Endothelial cell (in vitro differentiated cells): ENCODE data around the gene ACP2. TPM values are rescaled to one million over a fixed set of nuclear protein-coding genes. Genes with fewer than 3 reads are reported as not detected.

Experiments used
- DNase-seq: peaks from one replicate; pipeline ENCODE4 v3.0.0; 2021; ENCODE audit warnings: low spot score
- H3K27ac Mint-ChIP-seq: one replicate; pipeline ENCODE4 v1.8.0; 2021; ENCODE audit warnings: mixed read lengths, inconsistent platforms; ENCODE audit not compliant: unreplicated experiment
- H3K27me3 Mint-ChIP-seq: one replicate; pipeline ENCODE4 v1.8.0; 2021; ENCODE audit warnings: mild to moderate bottlenecking, moderate library complexity, mixed read lengths, inconsistent platforms; ENCODE audit not compliant: unreplicated experiment
- H3K36me3 Mint-ChIP-seq: one replicate; pipeline ENCODE4 v1.8.0; 2021; ENCODE audit warnings: mild to moderate bottlenecking, low read depth, mixed read lengths, inconsistent platforms; ENCODE audit not compliant: unreplicated experiment
- H3K4me1 Mint-ChIP-seq: one replicate; pipeline ENCODE4 v1.8.0; 2021; ENCODE audit warnings: mild to moderate bottlenecking, mixed read lengths, inconsistent platforms; ENCODE audit not compliant: unreplicated experiment
- H3K4me3 Mint-ChIP-seq: one replicate; pipeline ENCODE4 v1.8.0; 2021; ENCODE audit warnings: mild to moderate bottlenecking, mixed read lengths, inconsistent platforms; ENCODE audit not compliant: unreplicated experiment
- H3K9me3 Mint-ChIP-seq: one replicate; pipeline ENCODE4 v1.8.0; 2021; ENCODE audit warnings: mixed read lengths, inconsistent platforms; ENCODE audit not compliant: unreplicated experiment
- CTCF ChIP-seq: fragments of 200-600 bp; sonication (generic); IDR thresholded peaks from one replicate; pipeline ENCODE4 v1.5.0; 2021; ENCODE audit warnings: antibody characterized with exemption; ENCODE audit not compliant: unreplicated experiment
- total RNA-seq: library from RNA; stranded (reverse); fragmentation: NEBNext Ultra II Directional; extraction: Animal tissue kit (Norgen Biotek cat#: 25700); gene quantifications from one replicate; pipeline ENCODE4 v1.2.1, GENCODE V29; 2021; ENCODE audit not compliant: unreplicated experiment

ACP2 gene
- total RNA-seq, 1 donor from 2014 or later = 52.3 TPM

GRCh38 chr11:47278769-47279168 lies 30.2 kb upstream of the ACP2 start:
- H3K4me3 Mint-ChIP-seq = no peak overlapping the region
- peaks cover 48% of the 10 kb centered on the region for H3K36me3 Mint-ChIP-seq
- no peaks in the 10 kb centered on the region for H3K4me1 Mint-ChIP-seq
- H3K9me3 Mint-ChIP-seq = no peaks in the 10 kb centered on the region
- no peak for TF ChIP-seq CTCF
- DNase-seq = no peak
- no peaks in the 10 kb centered on the region for H3K27me3 Mint-ChIP-seq
- no peak overlapping the region for H3K27ac Mint-ChIP-seq

GRCh38 chr11:47278058-47278457 lies 29.4 kb upstream of the ACP2 start:
- peaks cover 47% of the 10 kb centered on the region for H3K36me3 Mint-ChIP-seq

GRCh38 chr11:47276923-47277322 lies 28.3 kb upstream of the ACP2 start:
- Mint-ChIP-seq H3K36me3 (peaks cover 41% of the 10 kb centered on the region), H3K4me3 (peak overlapping the region; percentile 37), H3K27ac (no peak overlapping the region)

More at GRCh38 chr11:47278058-47278457, 29.4 kb upstream of the ACP2 start:
- no peaks in the 10 kb centered on the region for H3K27me3 Mint-ChIP-seq
- DNase-seq = no peak
- H3K4me1 Mint-ChIP-seq = no peaks in the 10 kb centered on the region
- no peaks in the 10 kb centered on the region for H3K9me3 Mint-ChIP-seq
- no peak overlapping the region for H3K27ac Mint-ChIP-seq
- no peak for TF ChIP-seq CTCF
- no peak overlapping the region for H3K4me3 Mint-ChIP-seq

GRCh38 chr11:47274495-47275235 lies 26.1 kb upstream of the ACP2 start:
- no peak overlapping the region for H3K27ac Mint-ChIP-seq
- no peak for TF ChIP-seq CTCF
- no peak for DNase-seq
- peaks cover 15% of the 10 kb centered on the region for H3K4me1 Mint-ChIP-seq
- H3K4me3 Mint-ChIP-seq = peak overlapping the region; percentile 58
- H3K9me3 Mint-ChIP-seq = no peaks in the 10 kb centered on the region
- peaks cover 3% of the 10 kb centered on the region for H3K27me3 Mint-ChIP-seq
- peaks cover 41% of the 10 kb centered on the region for H3K36me3 Mint-ChIP-seq

More at GRCh38 chr11:47276923-47277322, 28.3 kb upstream of the ACP2 start:
- Mint-ChIP-seq H3K9me3 (no peaks in the 10 kb centered on the region), H3K4me1 (peaks cover 1% of the 10 kb centered on the region), H3K27me3 (no peaks in the 10 kb centered on the region)
- TF ChIP-seq CTCF = no peak
- DNase-seq = no peak

GRCh38 chr11:47272706-47273105 lies 24.1 kb upstream of the ACP2 start:
- Mint-ChIP-seq H3K36me3 (peaks cover 30% of the 10 kb centered on the region), H3K9me3 (no peaks in the 10 kb centered on the region), H3K4me1 (peaks cover 31% of the 10 kb centered on the region), H3K27ac (no peak overlapping the region), H3K27me3 (peaks cover 13% of the 10 kb centered on the region), H3K4me3 (no peak overlapping the region)
- TF ChIP-seq CTCF = no peak
- DNase-seq = no peak
